GM12874 (cell line): ENCODE data around the gene MAP4.

Source experiments
- TF ChIP-seq, protein P1 (sequence below): IDR thresholded peaks from 2 replicates; pipeline ENCODE4 v1.5.1; 2011; ENCODE audit warnings: low read depth, mild to moderate bottlenecking, control low read depth, low read length, moderate library complexity; ENCODE audit not compliant: insufficient read depth

The MAP4 gene

DNA sequence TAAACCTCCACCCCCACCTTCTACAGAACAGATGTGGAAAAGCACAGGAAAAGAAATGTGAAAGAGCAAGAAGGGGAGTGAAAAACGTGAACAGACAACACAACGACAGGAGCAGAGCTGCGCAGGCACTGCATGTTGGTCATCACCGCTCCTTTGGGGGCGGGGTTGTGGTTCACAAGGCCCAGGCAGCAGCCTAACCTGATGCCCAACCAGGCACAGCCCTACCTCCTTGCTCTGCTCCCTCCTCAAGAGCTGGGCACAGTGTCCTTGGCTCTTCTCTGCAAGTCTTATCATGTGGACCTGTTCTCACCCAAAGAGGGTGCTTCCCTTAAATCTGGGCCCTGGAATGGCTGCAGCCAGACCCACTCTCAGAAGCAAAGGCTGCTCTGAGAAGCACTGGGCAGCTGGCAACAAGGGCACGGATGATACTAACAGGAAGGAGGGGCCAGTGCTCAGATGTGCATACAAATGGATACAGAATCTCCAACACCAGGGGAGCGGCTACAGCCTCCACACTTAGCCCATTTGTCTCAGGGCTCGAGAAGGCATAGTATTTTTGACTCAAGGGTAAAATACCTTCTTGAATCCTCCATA, 148.7 kb downstream of the MAP4 start:
- TF ChIP-seq, protein P1, sequence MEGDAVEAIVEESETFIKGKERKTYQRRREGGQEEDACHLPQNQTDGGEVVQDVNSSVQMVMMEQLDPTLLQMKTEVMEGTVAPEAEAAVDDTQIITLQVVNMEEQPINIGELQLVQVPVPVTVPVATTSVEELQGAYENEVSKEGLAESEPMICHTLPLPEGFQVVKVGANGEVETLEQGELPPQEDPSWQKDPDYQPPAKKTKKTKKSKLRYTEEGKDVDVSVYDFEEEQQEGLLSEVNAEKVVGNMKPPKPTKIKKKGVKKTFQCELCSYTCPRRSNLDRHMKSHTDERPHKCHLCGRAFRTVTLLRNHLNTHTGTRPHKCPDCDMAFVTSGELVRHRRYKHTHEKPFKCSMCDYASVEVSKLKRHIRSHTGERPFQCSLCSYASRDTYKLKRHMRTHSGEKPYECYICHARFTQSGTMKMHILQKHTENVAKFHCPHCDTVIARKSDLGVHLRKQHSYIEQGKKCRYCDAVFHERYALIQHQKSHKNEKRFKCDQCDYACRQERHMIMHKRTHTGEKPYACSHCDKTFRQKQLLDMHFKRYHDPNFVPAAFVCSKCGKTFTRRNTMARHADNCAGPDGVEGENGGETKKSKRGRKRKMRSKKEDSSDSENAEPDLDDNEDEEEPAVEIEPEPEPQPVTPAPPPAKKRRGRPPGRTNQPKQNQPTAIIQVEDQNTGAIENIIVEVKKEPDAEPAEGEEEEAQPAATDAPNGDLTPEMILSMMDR: no peak

DNA sequence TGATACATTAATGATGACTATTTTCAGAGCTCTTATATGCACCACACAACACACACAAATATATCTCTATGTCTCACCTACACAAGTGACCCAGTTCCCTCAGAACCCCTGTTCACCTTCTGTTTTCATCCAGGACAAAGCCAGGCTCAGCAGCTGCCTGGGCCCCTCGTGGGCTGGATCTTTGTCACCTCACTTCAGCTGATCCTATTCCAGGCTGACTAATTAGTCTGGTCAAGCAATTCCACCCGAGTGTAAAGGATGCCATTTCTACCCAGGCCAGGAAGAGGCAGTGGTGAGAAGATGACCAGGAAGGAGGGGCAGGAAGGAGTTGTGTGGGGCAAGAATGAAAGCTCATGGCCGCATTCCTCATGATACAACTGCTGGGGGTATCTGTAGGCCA, 151.0 kb downstream of the MAP4 start:
- TF ChIP-seq, protein P1: no peak

DNA sequence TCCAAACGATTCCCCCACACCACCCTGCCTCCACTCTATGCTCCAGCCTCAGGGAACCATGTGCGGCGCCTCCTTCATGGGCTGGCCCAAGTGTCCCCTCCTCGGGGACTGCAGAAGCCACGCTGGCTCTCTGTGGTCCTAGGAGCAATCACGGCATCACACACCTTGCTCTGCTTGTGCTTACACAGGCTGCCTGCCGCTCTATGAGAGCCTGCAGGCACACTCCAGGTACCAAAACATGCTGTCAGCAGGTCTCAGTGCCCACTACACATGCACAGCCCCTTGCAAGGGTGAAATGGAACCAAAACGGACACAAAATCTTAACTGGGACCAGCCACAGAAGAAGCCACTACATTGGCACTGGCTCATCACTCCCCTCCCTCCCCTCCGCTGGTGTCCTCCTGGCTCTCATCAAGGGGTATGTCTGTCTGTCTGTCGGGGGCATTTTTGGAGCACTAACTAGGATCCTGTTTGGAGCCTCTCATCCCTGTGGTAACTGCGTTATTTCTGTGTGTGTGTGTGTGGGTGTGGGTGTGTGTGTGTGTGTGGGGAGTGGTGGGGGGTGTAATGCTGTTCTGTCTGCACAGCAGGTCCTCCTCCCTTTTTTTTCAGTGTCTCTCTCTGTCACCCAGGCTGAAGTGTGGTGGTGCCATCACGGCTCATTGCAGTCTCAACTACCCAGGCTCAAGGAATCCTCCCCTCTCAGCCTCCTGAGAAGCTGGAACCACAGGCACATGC, 152.7 kb downstream of the MAP4 start:
- TF ChIP-seq, protein P1: no peak

DNA sequence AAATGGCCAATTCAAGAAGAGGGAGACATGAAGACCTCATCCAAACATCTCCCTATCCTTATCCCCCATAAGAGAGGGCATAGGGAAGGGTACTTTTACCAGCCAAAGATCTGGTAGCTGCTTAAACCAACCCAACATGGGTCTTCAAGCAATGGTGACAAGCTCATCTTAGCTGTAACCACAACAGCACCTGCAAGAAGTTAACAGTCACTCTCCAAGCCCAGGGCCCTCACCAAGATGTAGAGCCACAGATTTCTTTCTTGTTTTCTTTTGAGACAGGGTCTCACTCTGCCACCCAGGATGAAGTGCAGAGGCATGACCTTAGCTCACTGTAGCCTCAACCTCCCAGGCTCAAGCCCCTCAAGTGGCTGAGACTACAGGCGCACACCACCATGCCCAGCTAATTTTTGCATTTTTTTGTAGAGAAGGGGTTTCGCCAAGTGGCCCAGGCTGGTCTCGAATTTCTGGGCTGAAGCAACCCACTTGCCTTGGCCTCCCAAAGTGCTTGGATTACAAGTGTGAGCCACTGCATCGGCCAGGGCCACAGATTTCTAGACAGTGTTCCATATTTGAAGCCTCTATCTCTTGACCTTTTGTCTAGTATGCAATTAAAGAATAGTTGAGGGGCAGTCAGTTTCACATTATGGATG, 156.1 kb downstream of the MAP4 start:
- TF ChIP-seq, protein P1: no peak

DNA sequence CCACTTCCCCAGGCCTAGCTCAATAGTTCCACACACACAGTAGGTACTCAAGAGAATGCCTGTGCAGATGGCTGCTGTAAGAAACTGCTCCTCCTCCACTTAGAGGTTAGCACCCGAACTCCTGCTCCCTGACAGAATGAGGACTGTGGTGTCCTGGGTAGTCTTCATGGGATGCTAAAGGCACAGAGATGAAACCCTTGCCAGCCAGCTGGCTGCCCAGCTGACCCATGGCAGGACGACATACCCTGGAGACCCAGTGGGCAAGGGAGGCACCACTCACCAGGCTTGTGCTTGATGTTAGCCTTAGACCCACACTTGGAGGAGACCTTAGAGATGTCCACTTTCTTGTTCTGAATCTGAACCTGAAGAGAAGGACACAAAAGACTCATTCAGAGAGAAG, 159.1 kb downstream of the MAP4 start:
- TF ChIP-seq, protein P1: no peak

DNA sequence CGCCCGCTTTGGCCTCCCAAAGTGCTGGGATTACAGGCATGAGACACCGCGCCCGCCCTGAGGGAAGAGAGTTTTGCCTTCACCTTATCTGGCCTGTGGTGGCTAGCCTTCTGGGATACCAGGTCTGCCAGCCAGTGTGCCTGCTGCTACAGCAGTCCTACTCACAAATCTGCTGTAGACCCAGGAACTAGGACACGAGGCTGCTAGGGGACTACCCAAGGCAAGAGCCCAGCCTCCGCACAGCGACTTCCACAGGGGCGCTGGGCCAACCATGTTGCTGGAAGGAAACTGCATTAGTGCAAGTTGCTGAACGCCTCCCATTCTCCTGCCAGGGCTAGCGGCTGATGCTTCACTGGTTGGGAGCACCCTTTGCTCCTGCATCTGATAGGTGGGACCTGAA, 159.5 kb downstream of the MAP4 start:
- TF ChIP-seq, protein P1: no peak
